Measurements from ENCODE around the gene RHOA.
"Not testable (repeated sequence)": the region's sequence is repeated elsewhere in the genome, so short reads cannot be mapped to it uniquely, and the experiment has no call there.

RHOA gene

GRCh38 chr3:49358884-49359225 lies 52.9 kb downstream of the RHOA start:
- no peak for DNase-seq

GRCh38 chr3:49358217-49358883 lies 53.4 kb downstream of the RHOA start, which contains the start of gene GPX1:
Gene GPX1, minus strand, starts transcription at chr3:49358353. Its CDS starts 75 bp downstream, at chr3:49358278.
- DNase-seq, result peak; percentile 73

GRCh38 chr3:49357443-49358216 lies 54.1 kb downstream of the RHOA start:
- DNase-seq, result peak; percentile 42

GRCh38 chr3:49357095-49357442 lies 54.7 kb downstream of the RHOA start:
- DNase-seq, result not testable (repeated sequence)

- no peak for DNase-seq
These were observed 58.8 kb downstream of the RHOA start for GRCh38 chr3:49352890-49353421.

- no peak for DNase-seq
These were observed 59.5 kb downstream of the RHOA start for GRCh38 chr3:49352281-49352680.

GRCh38 chr3:49351521-49352011 lies 60.2 kb downstream of the RHOA start:
- no peak for DNase-seq

- no peak for DNase-seq
These were observed 62.2 kb downstream of the RHOA start for GRCh38 chr3:49349348-49350114.

GRCh38 chr3:49348361-49348760 lies 63.4 kb downstream of the RHOA start:
- not testable (repeated sequence) for DNase-seq

- DNase-seq, result no peak
These were observed 65.0 kb downstream of the RHOA start for GRCh38 chr3:49346797-49347251.

- no peak for DNase-seq
These were observed 68.6 kb downstream of the RHOA start for GRCh38 chr3:49343163-49343562.

- no peak for DNase-seq
These were observed 69.8 kb downstream of the RHOA start for GRCh38 chr3:49341996-49342395.

GRCh38 chr3:49339941-49340800 lies 71.6 kb downstream of the RHOA start, which contains the start of gene USP4:
Gene USP4, minus strand, starts transcription at chr3:49340053. Its CDS starts 29 bp downstream, at chr3:49340024.
- DNase-seq, result peak; percentile 82

- peak; percentile 15 for DNase-seq
These were observed 72.2 kb downstream of the RHOA start for GRCh38 chr3:49339581-49339940.

- no peak for DNase-seq
These were observed 77.7 kb downstream of the RHOA start for GRCh38 chr3:49333916-49334633.

GRCh38 chr3:49333091-49333490 lies 78.7 kb downstream of the RHOA start:
- DNase-seq, result no peak

GRCh38 chr3:49329186-49329585 lies 82.6 kb downstream of the RHOA start:
- no peak for DNase-seq

- DNase-seq, result not testable (repeated sequence)
These were observed 83.4 kb downstream of the RHOA start for GRCh38 chr3:49328350-49328749.

- DNase-seq, result no peak
These were observed 84.3 kb downstream of the RHOA start for GRCh38 chr3:49327485-49327884.

GRCh38 chr3:49324768-49325167 lies 87.0 kb downstream of the RHOA start:
- no peak for DNase-seq
